GM23338 (cell line): Measurements from ENCODE around the gene TBL3. TPM values are rescaled to one million over a fixed set of nuclear protein-coding genes. Genes with fewer than 3 reads are reported as not detected.

ENCODE experiments used
- ATAC-seq: fragments of 200-7000 bp; cut with Tn5 transposase; 3 replicates; pipeline ENCODE4 v1.9.1; 2020
- DNase-seq: peaks from one replicate; pipeline ENCODE4 v3.0.0-alpha.2; 2015; ENCODE audit warnings: low spot score
- H2AFZ ChIP-seq: fragments of 200-600 bp; sonication (generic); 2 replicates; pipeline ENCODE4 v1.8.0; 2016; ENCODE audit warnings: antibody characterized with exemption, mild to moderate bottlenecking, moderate library complexity
- H3F3A ChIP-seq: fragments of 200-600 bp; sonication (generic); replicated peaks from 2 replicates; pipeline ENCODE4 v1.8.0; 2017; ENCODE audit warnings: antibody characterized with exemption, mixed run types, low read depth
- H3K27ac ChIP-seq: fragments of 200-600 bp; sonication (generic); 2 replicates; pipeline ENCODE4 v1.6.1; 2016; ENCODE audit warnings: low read depth
- H3K27me3 ChIP-seq: fragments of 200-600 bp; sonication (generic); 2 replicates; pipeline ENCODE4 v1.8.0; 2016; ENCODE audit warnings: mild to moderate bottlenecking, mixed run types, moderate library complexity; ENCODE audit not compliant: insufficient read depth
- H3K36me3 ChIP-seq: fragments of 200-600 bp; sonication (generic); 2 replicates; pipeline ENCODE4 v1.8.0; 2016; ENCODE audit warnings: mild to moderate bottlenecking; ENCODE audit not compliant: insufficient read depth
- H3K4me1 ChIP-seq: fragments of 200-600 bp; sonication (generic); 2 replicates; pipeline ENCODE4 v1.8.0; 2016; ENCODE audit warnings: mild to moderate bottlenecking, moderate library complexity; ENCODE audit not compliant: insufficient read depth
- H3K4me2 ChIP-seq: fragments of 200-600 bp; sonication (generic); 2 replicates; pipeline ENCODE4 v1.7.1; 2017; ENCODE audit warnings: mixed run types
- H3K4me3 ChIP-seq: fragments of 200-600 bp; sonication (generic); 2 replicates; pipeline ENCODE4 v1.6.1; 2016; ENCODE audit warnings: mixed run types
- H3K79me2 ChIP-seq: fragments of 200-600 bp; sonication (generic); replicated peaks from 2 replicates; pipeline ENCODE4 v1.8.0; 2017; ENCODE audit warnings: mild to moderate bottlenecking; ENCODE audit not compliant: insufficient read depth
- H3K9me2 ChIP-seq: fragments of 200-600 bp; sonication (generic); 2 replicates; pipeline ENCODE4 v1.8.0; 2017; ENCODE audit not compliant: insufficient read depth
- H4K20me1 ChIP-seq: fragments of 200-600 bp; sonication (generic); replicated peaks from 2 replicates; pipeline ENCODE4 v1.8.0; 2017; ENCODE audit warnings: mild to moderate bottlenecking; ENCODE audit not compliant: insufficient read depth
- H3K27ac Mint-ChIP-seq: 2 replicates; pipeline ENCODE4 v1.8.0; 2020; ENCODE audit warnings: inconsistent platforms, mild to moderate bottlenecking, moderate library complexity, mixed read lengths
- H3K27me3 Mint-ChIP-seq: 3 replicates; pipeline ENCODE4 v1.8.0; 2022; ENCODE audit warnings: low read depth, mild to moderate bottlenecking, moderate library complexity, mixed read lengths, inconsistent platforms; ENCODE audit not compliant: insufficient read depth, poor library complexity
- H3K36me3 Mint-ChIP-seq: 3 replicates; pipeline ENCODE4 v1.8.0; 2021; ENCODE audit warnings: low read depth, mild to moderate bottlenecking, inconsistent platforms, moderate library complexity, mixed read lengths
- H3K4me1 Mint-ChIP-seq: 3 replicates; pipeline ENCODE4 v1.8.0; 2020; ENCODE audit warnings: mild to moderate bottlenecking, inconsistent platforms, mixed read lengths
- H3K4me3 Mint-ChIP-seq: 3 replicates; pipeline ENCODE4 v1.8.0; 2021; ENCODE audit warnings: moderate library complexity, mild to moderate bottlenecking, inconsistent platforms, mixed read lengths
- H3K9me3 Mint-ChIP-seq: 3 replicates; pipeline ENCODE4 v1.8.0; 2020; ENCODE audit warnings: moderate library complexity, mild to moderate bottlenecking, inconsistent platforms, mixed read lengths
- CREB1 ChIP-seq: fragments of 250-450 bp; sonication (Bioruptor Pico); IDR thresholded peaks from 2 replicates; pipeline ENCODE4 v1.5.0; 2020; ENCODE audit warnings: low read depth, mild to moderate bottlenecking, moderate library complexity
- CTCF ChIP-seq, 2 experiments: fragments of 200-600 bp in 1 of 2; sonication (generic) in 1 of 2; conservative IDR thresholded peaks; 2 replicates each; pipeline versions ENCODE4 v1.5.1 to v1.6.1; 2016 to 2017; ENCODE audit warnings: antibody characterized with exemption in 2 of 2, low read depth in 2 of 2, mild to moderate bottlenecking in 2 of 2, moderate library complexity in 1 of 2
- ETS1 ChIP-seq: IDR thresholded peaks from 2 replicates; pipeline ENCODE4 v1.6.1; 2016; ENCODE audit warnings: antibody characterized with exemption
- EZH2 ChIP-seq: fragments of 200-600 bp; sonication (generic); IDR thresholded peaks from one replicate; pipeline ENCODE4 v1.8.0; 2017; ENCODE audit warnings: antibody characterized with exemption, mild to moderate bottlenecking, low read depth; ENCODE audit not compliant: unreplicated experiment
- EZH2phosphoT487 ChIP-seq: fragments of 200-600 bp; sonication (generic); IDR thresholded peaks from one replicate; pipeline ENCODE4 v1.8.1; 2018; ENCODE audit warnings: antibody characterized with exemption; ENCODE audit not compliant: unreplicated experiment
- JUNB ChIP-seq: IDR thresholded peaks from one replicate; pipeline ENCODE4 v1.6.1; 2016; ENCODE audit warnings: antibody characterized with exemption; ENCODE audit not compliant: unreplicated experiment
- NANOG ChIP-seq: IDR thresholded peaks from 2 replicates; pipeline ENCODE4 v1.6.1; 2016; ENCODE audit warnings: antibody characterized with exemption, borderline replicate concordance
- POLR2AphosphoS5 ChIP-seq: IDR thresholded peaks from 2 replicates; pipeline ENCODE4 v1.6.1; 2016; ENCODE audit warnings: antibody characterized with exemption, low read depth
- REST ChIP-seq: IDR thresholded peaks from one replicate; pipeline ENCODE4 v1.6.1; 2018; ENCODE audit warnings: antibody characterized with exemption; ENCODE audit not compliant: unreplicated experiment
- STAT1 ChIP-seq: IDR thresholded peaks from one replicate; pipeline ENCODE4 v1.6.1; 2016; ENCODE audit warnings: antibody characterized with exemption; ENCODE audit not compliant: unreplicated experiment
- ZNF114 ChIP-seq: fragments of 250-450 bp; sonication (Bioruptor Pico); IDR thresholded peaks from 2 replicates; pipeline ENCODE4 v1.5.0; 2020; ENCODE audit warnings: mild to moderate bottlenecking, moderate library complexity
- ZNF331 ChIP-seq: fragments of 250-450 bp; sonication (Bioruptor Pico); IDR thresholded peaks from 2 replicates; pipeline ENCODE4 v1.5.0; 2020; ENCODE audit warnings: low read depth, mild to moderate bottlenecking, moderate library complexity
- ZNF462 ChIP-seq: fragments of 250-450 bp; sonication (Bioruptor Pico); IDR thresholded peaks from 2 replicates; pipeline ENCODE4 v1.5.0; 2020; ENCODE audit warnings: mild to moderate bottlenecking, moderate library complexity
- polyA plus RNA-seq: library from polyadenylated mRNA; unstranded; fragments of >200 nt; fragmentation: Nextera tagmentation; extraction: Ambion mirVana; gene quantifications from 2 replicates; pipeline ENCODE4 v1.2.1, GENCODE V29; 2016
- total RNA-seq: library from RNA; depleted of rRNA; stranded (reverse); fragments of >200 nt; shearing (Covaris generic); gene quantifications from 2 replicates; pipeline ENCODE4 v1.2.3, GENCODE V29; 2014

Gene TBL3
- total and polyA plus RNA-seq, 2 experiments from 2014 or later: 67.0 to 157 TPM

DNA sequence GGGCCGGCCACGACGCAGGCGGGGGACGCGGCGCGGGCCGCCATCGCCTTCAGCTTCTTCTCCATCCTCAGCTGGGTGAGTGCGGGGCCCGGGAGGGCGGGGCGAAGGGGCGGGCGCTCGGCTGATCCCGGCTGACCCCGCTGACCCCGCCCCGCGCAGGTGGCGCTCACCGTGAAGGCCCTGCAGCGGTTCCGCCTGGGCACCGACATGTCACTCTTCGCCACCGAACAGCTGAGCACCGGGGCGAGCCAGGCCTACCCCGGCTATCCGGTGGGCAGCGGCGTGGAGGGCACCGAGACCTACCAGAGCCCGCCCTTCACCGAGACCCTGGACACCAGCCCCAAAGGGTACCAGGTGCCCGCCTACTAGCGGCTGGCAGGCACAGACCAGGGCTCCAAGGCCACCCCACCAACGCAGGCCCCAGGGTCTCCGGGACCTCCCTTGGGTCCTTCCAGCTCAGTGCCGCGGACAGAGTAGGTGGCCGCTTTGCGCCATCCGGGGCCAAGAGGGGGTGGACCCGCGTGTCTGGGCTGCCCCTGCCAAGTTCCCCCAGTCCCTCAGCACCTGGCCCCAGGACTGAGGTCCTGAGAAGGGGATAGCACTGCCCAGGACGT lies 21.0 kb downstream of the TBL3 start:
- H3K4me3 ChIP-seq: peak overlapping the region; percentile 69
- peaks cover 10% of the 10 kb centered on the region for H3K36me3 Mint-ChIP-seq
- H3K4me3 Mint-ChIP-seq: peak overlapping the region; percentile 68
- peaks cover 32% of the 10 kb centered on the region for H3K27me3 ChIP-seq
- no peaks in the 10 kb centered on the region for H3K9me3 Mint-ChIP-seq
- H3K27ac Mint-ChIP-seq: no peak overlapping the region
- peak overlapping the region; percentile 88 for H3K4me2 ChIP-seq
- peaks cover 30% of the 10 kb centered on the region for H3K27me3 Mint-ChIP-seq
- no peaks in the 10 kb centered on the region for H3K9me2 ChIP-seq
- DNase-seq: peak; percentile 85
- H3K4me1 Mint-ChIP-seq: peaks cover 15% of the 10 kb centered on the region
- no peaks in the 10 kb centered on the region; the same call in 1 of the 2 replicates for H3K36me3 ChIP-seq
- no peak overlapping the region for H2AFZ ChIP-seq
- H3K4me1 ChIP-seq: peaks cover 7% of the 10 kb centered on the region; the same call in 1 of the 2 replicates
- no peaks in the 10 kb centered on the region; the same call in 1 of the 2 replicates for H4K20me1 ChIP-seq
- H3K79me2 ChIP-seq: peaks cover 4% of the 10 kb centered on the region; the same call in 1 of the 2 replicates
- H3K27ac ChIP-seq: no peak overlapping the region
- TF ChIP-seq STAT1 (no peak), POLR2AphosphoS5 (no peak; the same call in 1 of the 2 replicates), ZNF462 (CRISPR knock-in tag) (no peak), EZH2phosphoT487 (no peak), ZNF114 (CRISPR knock-in tag) (no peak), JUNB (no peak), CTCF (conservative IDR thresholded peaks at IDR 0.05; ENCODE audit: low read depth in 2 of 2) (no peak), EZH2 (no peak), NANOG (no peak), ETS1 (no peak), REST (no peak), CREB1 (CRISPR knock-in tag) (no peak), ZNF331 (no peak)
- peak; percentile 60 for ATAC-seq
- H3F3A ChIP-seq: peaks cover 23% of the 10 kb centered on the region
